Liver (tissue), 9 donors: ENCODE results near the gene MSLN. TPM values are rescaled to one million over a fixed set of nuclear protein-coding genes. Genes with fewer than 3 reads are reported as not detected.

Source experiments
- DNase-seq: peaks from one replicate; pipeline ENCODE4 v3.0.0-alpha.2; 2017; ENCODE audit warnings: low spot score
- H3K27ac ChIP-seq, 2 donors: one replicate each; pipeline ENCODE4 v1.7.0; 2013; ENCODE audit warnings: inconsistent platforms in 2 of 2, low read length in 2 of 2, control low read depth in 1 of 2, low read depth in 1 of 2, mild to moderate bottlenecking in 1 of 2
- H3K27me3 ChIP-seq, 4 donors: one replicate each; pipeline versions ENCODE4 v1.6.1 to v1.7.0; 2013; ENCODE audit warnings: low read length in 3 of 4, inconsistent platforms in 1 of 4, mild to moderate bottlenecking in 1 of 4, moderate library complexity in 1 of 4; ENCODE audit not compliant: control insufficient read depth in 4 of 4, insufficient read depth in 4 of 4
- H3K36me3 ChIP-seq, 4 donors: one replicate each; pipeline versions ENCODE4 v1.6.1 to v1.7.0; 2013; ENCODE audit warnings: low read length in 3 of 4, mild to moderate bottlenecking in 3 of 4, low read depth in 1 of 4, moderate library complexity in 1 of 4; ENCODE audit not compliant: control insufficient read depth in 4 of 4, insufficient read depth in 3 of 4
- H3K4me1 ChIP-seq, 4 donors: one replicate each; pipeline versions ENCODE4 v1.6.1 to v1.7.0; 2013; ENCODE audit warnings: low read length in 3 of 4, mild to moderate bottlenecking in 3 of 4, moderate library complexity in 1 of 4; ENCODE audit not compliant: control insufficient read depth in 4 of 4, insufficient read depth in 4 of 4
- H3K4me3 ChIP-seq, 3 donors: one replicate each; pipeline versions ENCODE4 v1.6.1 to v1.7.0; 2013; ENCODE audit warnings: low read length in 3 of 3, control low read depth in 1 of 3, low read depth in 1 of 3, mild to moderate bottlenecking in 1 of 3
- H3K9ac ChIP-seq, 2 donors: one replicate each; pipeline ENCODE4 v1.7.0; 2013; ENCODE audit warnings: low read length in 2 of 2, mild to moderate bottlenecking in 2 of 2, moderate library complexity in 2 of 2, control low read depth in 1 of 2, low read depth in 1 of 2
- H3K9me3 ChIP-seq, 4 donors: one replicate each; pipeline versions ENCODE4 v1.6.1 to v1.7.0; 2013; ENCODE audit warnings: low read length in 3 of 4; ENCODE audit not compliant: control insufficient read depth in 4 of 4
- FOXA1 ChIP-seq: IDR thresholded peaks from 2 replicates; pipeline ENCODE4 v1.6.1; 2016; ENCODE audit warnings: antibody characterized with exemption
- FOXA2 ChIP-seq: IDR thresholded peaks from 2 replicates; pipeline ENCODE4 v1.6.1; 2016; ENCODE audit warnings: antibody characterized with exemption
- GABPA ChIP-seq, 2 donors: IDR thresholded peaks in 1 of 2; conservative IDR thresholded peaks in 1 of 2; 2 replicates each; pipeline ENCODE4 v1.6.1; 2016; ENCODE audit warnings: antibody characterized with exemption in 2 of 2, mild to moderate bottlenecking in 1 of 2, moderate library complexity in 1 of 2
- HNF4A ChIP-seq, 2 donors: conservative IDR thresholded peaks; 2 replicates each; pipeline ENCODE4 v1.6.1; 2016; ENCODE audit warnings: antibody characterized with exemption in 2 of 2, mild to moderate bottlenecking in 2 of 2
- HNF4G ChIP-seq: IDR thresholded peaks from 2 replicates; pipeline ENCODE4 v1.6.1; 2016; ENCODE audit warnings: antibody characterized with exemption
- JUND ChIP-seq, 2 donors: IDR thresholded peaks; 2 replicates each; pipeline ENCODE4 v1.6.1; 2016; ENCODE audit warnings: antibody characterized with exemption in 2 of 2
- NR2F2 ChIP-seq: IDR thresholded peaks from 2 replicates; pipeline ENCODE4 v1.6.1; 2016; ENCODE audit warnings: antibody characterized with exemption
- RAD21 ChIP-seq, 2 donors: IDR thresholded peaks; 2 replicates each; pipeline ENCODE4 v1.6.1; 2016; ENCODE audit warnings: antibody characterized with exemption in 2 of 2, mild to moderate bottlenecking in 2 of 2
- REST ChIP-seq: IDR thresholded peaks from 2 replicates; pipeline ENCODE4 v1.6.1; 2016; ENCODE audit warnings: antibody characterized with exemption, mild to moderate bottlenecking
- RXRA ChIP-seq, 2 donors: IDR thresholded peaks; 2 replicates each; pipeline ENCODE4 v1.6.1; 2017 to 2018; ENCODE audit warnings: antibody characterized with exemption in 2 of 2, mild to moderate bottlenecking in 1 of 2
- SP1 ChIP-seq: IDR thresholded peaks from 2 replicates; pipeline ENCODE4 v1.6.1; 2018; ENCODE audit warnings: antibody characterized with exemption, mild to moderate bottlenecking
- TAF1 ChIP-seq: conservative IDR thresholded peaks from 2 replicates; pipeline ENCODE4 v1.6.1; 2016; ENCODE audit warnings: antibody characterized with exemption, mild to moderate bottlenecking
- WGBS: extraction: QIAGEN DNeasy Blood & Tissue Kit; methylation state at CpG from one replicate; pipeline ENCODE4 v1.1.7; 2013; 5-methylcytosine and 5-hydroxymethylcytosine counted together
- polyA plus RNA-seq, 2 donors: library from polyadenylated mRNA; stranded (reverse) in 1 of 2; unstranded in 1 of 2; fragments of 200-250 nt in 1 of 2; fragments of >200 nt in 1 of 2; fragmentation: Nextera tagmentation in 1 of 2; extraction: Ambion mirVana in 1 of 2; gene quantifications; one replicate each; pipeline versions ENCODE4 v1.2.1 to v1.2.3, GENCODE V29; 2013 to 2015
- total RNA-seq, 2 donors: library from RNA; depleted of rRNA; stranded (reverse); fragments of >200 nt; gene quantifications; one replicate each; pipeline ENCODE4 v1.2.3, GENCODE V29; 2014
- TF ChIP-seq, protein P1 (sequence below): IDR thresholded peaks from 2 replicates; pipeline ENCODE4 v1.6.1; 2016; ENCODE audit warnings: antibody characterized with exemption
- TF ChIP-seq, protein P2 (sequence below): fragments of 150-350 bp; IDR thresholded peaks from 2 replicates; pipeline ENCODE4 v1.5.1; 2017; ENCODE audit warnings: improper control_type of control experiment, low read depth, low read length; ENCODE audit not compliant: missing input control
- TF ChIP-seq, protein P3 (sequence below): IDR thresholded peaks from 2 replicates; pipeline ENCODE4 v1.6.1; 2016; ENCODE audit warnings: antibody characterized with exemption
- TF ChIP-seq, protein P4 (sequence below): IDR thresholded peaks from 2 replicates; pipeline ENCODE4 v1.6.1; 2016; ENCODE audit warnings: antibody characterized with exemption
- donor health status: healthy.
- donor health status: healthy.
- donor health status: healthy.
- donor health status: healthy.
- donor health status: healthy.

Gene MSLN
- total and polyA plus RNA-seq, 4 donors, result 0.03 to 0.65 (median 0.08) TPM; not detected in 1

GRCh38 chr16:774086-775001 lies 13.8 kb downstream of the MSLN start:
- TF ChIP-seq NR2F2 (no peak), HNF4G (no peak), GABPA (IDR thresholded peaks at IDR 0.05 in 1 of 2, conservative IDR thresholded peaks at IDR 0.05 in 1 of 2) (no peak), JUND (IDR thresholded peaks at IDR 0.05) (no peak), SP1 (no peak), RXRA (IDR thresholded peaks at IDR 0.05) (no peak), HNF4A (conservative IDR thresholded peaks at IDR 0.05) (no peak), TAF1 (no peak), REST (no peak), RAD21 (IDR thresholded peaks at IDR 0.05) (no peak), FOXA1 (no peak), FOXA2 (no peak)
- TF ChIP-seq, protein P1, sequence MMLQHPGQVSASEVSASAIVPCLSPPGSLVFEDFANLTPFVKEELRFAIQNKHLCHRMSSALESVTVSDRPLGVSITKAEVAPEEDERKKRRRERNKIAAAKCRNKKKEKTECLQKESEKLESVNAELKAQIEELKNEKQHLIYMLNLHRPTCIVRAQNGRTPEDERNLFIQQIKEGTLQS, result no peak
- TF ChIP-seq, protein P2, sequence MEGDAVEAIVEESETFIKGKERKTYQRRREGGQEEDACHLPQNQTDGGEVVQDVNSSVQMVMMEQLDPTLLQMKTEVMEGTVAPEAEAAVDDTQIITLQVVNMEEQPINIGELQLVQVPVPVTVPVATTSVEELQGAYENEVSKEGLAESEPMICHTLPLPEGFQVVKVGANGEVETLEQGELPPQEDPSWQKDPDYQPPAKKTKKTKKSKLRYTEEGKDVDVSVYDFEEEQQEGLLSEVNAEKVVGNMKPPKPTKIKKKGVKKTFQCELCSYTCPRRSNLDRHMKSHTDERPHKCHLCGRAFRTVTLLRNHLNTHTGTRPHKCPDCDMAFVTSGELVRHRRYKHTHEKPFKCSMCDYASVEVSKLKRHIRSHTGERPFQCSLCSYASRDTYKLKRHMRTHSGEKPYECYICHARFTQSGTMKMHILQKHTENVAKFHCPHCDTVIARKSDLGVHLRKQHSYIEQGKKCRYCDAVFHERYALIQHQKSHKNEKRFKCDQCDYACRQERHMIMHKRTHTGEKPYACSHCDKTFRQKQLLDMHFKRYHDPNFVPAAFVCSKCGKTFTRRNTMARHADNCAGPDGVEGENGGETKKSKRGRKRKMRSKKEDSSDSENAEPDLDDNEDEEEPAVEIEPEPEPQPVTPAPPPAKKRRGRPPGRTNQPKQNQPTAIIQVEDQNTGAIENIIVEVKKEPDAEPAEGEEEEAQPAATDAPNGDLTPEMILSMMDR, result no peak
- TF ChIP-seq, protein P3, sequence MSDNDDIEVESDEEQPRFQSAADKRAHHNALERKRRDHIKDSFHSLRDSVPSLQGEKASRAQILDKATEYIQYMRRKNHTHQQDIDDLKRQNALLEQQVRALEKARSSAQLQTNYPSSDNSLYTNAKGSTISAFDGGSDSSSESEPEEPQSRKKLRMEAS, result no peak
- TF ChIP-seq, protein P4, sequence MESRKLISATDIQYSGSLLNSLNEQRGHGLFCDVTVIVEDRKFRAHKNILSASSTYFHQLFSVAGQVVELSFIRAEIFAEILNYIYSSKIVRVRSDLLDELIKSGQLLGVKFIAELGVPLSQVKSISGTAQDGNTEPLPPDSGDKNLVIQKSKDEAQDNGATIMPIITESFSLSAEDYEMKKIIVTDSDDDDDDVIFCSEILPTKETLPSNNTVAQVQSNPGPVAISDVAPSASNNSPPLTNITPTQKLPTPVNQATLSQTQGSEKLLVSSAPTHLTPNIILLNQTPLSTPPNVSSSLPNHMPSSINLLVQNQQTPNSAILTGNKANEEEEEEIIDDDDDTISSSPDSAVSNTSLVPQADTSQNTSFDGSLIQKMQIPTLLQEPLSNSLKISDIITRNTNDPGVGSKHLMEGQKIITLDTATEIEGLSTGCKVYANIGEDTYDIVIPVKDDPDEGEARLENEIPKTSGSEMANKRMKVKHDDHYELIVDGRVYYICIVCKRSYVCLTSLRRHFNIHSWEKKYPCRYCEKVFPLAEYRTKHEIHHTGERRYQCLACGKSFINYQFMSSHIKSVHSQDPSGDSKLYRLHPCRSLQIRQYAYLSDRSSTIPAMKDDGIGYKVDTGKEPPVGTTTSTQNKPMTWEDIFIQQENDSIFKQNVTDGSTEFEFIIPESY, result no peak
- no peak overlapping the region for H3K4me3 ChIP-seq
- H3K9ac ChIP-seq, result no peak overlapping the region
- no peak overlapping the region for H3K27ac ChIP-seq
- H3K4me1 ChIP-seq, result no peaks in the 10 kb centered on the region
- H3K9me3 ChIP-seq, result no peaks in the 10 kb centered on the region
- WGBS, result 74% methylated on average over 46 of the region's 46 CpGs
- no peak for DNase-seq
- H3K36me3 ChIP-seq, result no peaks in the 10 kb centered on the region
- H3K27me3 ChIP-seq, result peaks cover 0 to 1% (median 0%) of the 10 kb centered on the region in 4 donors
